22Rv1 (cell line): Measurements from ENCODE around the gene CMTM8.

ENCODE experiments used
- H3K27ac ChIP-seq: fragments of 450-650 bp; 2 replicates; pipeline ENCODE4 v1.5.1; 2017
- ZFX ChIP-seq: fragments of 450-650 bp; IDR thresholded peaks from 2 replicates; pipeline ENCODE4 v1.6.1; 2017; ENCODE audit warnings: antibody characterized with exemption, borderline replicate concordance
- TF ChIP-seq, protein P1 (sequence below): fragments of 450-650 bp; IDR thresholded peaks from 2 replicates; pipeline ENCODE4 v1.5.1; 2017; ENCODE audit warnings: mild to moderate bottlenecking

Gene CMTM8

DNA sequence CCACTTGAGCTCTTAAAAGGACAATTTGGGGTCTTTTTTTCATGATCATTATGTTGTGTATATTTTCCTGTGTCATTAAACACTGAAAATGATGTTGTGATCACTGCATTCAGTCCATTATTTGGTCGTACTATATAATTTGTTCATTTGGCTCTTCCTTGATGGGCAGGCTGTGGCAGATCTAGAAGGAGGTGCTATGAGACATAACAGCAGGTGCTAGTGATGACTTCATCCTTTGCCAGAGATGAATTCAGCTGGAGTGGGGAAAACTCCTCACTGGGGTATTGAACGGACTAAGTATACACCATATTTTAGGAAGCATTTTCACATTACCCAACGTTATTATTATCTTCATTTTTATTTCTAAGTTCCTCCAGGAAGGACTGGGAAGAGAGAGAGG is 165.2 kb downstream of the CMTM8 start:
- no peak for TF ChIP-seq ZFX
- TF ChIP-seq, protein P1, sequence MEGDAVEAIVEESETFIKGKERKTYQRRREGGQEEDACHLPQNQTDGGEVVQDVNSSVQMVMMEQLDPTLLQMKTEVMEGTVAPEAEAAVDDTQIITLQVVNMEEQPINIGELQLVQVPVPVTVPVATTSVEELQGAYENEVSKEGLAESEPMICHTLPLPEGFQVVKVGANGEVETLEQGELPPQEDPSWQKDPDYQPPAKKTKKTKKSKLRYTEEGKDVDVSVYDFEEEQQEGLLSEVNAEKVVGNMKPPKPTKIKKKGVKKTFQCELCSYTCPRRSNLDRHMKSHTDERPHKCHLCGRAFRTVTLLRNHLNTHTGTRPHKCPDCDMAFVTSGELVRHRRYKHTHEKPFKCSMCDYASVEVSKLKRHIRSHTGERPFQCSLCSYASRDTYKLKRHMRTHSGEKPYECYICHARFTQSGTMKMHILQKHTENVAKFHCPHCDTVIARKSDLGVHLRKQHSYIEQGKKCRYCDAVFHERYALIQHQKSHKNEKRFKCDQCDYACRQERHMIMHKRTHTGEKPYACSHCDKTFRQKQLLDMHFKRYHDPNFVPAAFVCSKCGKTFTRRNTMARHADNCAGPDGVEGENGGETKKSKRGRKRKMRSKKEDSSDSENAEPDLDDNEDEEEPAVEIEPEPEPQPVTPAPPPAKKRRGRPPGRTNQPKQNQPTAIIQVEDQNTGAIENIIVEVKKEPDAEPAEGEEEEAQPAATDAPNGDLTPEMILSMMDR: no peak
- no peak overlapping the region for H3K27ac ChIP-seq

- TF ChIP-seq ZFX: no peak
- TF ChIP-seq, protein P1: no peak
- H3K27ac ChIP-seq: no peak overlapping the region
Measured at GRCh38 chr3:32404714-32405113, 166.2 kb downstream of the CMTM8 start.

GRCh38 chr3:32405155-32405554 is 166.7 kb downstream of the CMTM8 start:
- H3K27ac ChIP-seq: no peak overlapping the region
- TF ChIP-seq, protein P1: no peak
- no peak for TF ChIP-seq ZFX

DNA sequence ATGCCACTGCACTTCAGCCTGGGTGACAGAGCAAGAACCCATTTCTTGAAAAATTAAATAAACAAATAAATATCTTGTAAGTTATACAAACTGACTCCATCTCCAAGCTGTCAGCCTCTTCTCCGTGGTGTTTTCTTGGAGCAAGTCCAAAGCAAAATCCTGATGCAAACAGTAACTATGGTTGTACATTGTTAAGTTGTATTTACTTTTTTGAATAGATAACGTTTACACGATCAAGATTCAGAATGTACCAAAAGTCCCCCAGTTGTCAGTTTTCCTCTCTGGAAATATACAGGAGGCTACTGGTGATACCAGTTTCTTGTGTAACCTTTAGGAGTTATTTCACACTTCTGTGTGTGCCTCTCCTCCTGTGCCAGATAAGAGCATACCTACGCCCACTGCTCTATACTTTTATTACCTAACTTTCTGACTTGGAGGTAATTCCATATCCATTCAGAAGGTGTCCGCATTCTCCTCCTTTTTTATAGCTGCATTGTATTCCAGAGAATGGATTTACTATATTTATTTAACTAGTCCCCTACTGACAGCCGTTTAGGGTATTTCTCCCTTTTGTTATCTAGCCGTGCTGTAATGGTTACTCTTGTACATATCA is 167.3 kb downstream of the CMTM8 start:
- TF ChIP-seq, protein P1: no peak
- TF ChIP-seq ZFX: no peak
- H3K27ac ChIP-seq: no peak overlapping the region

- H3K27ac ChIP-seq: no peak overlapping the region
- TF ChIP-seq ZFX: no peak
- TF ChIP-seq, protein P1: no peak
Measured at GRCh38 chr3:32406486-32407408, 168.3 kb downstream of the CMTM8 start.

DNA sequence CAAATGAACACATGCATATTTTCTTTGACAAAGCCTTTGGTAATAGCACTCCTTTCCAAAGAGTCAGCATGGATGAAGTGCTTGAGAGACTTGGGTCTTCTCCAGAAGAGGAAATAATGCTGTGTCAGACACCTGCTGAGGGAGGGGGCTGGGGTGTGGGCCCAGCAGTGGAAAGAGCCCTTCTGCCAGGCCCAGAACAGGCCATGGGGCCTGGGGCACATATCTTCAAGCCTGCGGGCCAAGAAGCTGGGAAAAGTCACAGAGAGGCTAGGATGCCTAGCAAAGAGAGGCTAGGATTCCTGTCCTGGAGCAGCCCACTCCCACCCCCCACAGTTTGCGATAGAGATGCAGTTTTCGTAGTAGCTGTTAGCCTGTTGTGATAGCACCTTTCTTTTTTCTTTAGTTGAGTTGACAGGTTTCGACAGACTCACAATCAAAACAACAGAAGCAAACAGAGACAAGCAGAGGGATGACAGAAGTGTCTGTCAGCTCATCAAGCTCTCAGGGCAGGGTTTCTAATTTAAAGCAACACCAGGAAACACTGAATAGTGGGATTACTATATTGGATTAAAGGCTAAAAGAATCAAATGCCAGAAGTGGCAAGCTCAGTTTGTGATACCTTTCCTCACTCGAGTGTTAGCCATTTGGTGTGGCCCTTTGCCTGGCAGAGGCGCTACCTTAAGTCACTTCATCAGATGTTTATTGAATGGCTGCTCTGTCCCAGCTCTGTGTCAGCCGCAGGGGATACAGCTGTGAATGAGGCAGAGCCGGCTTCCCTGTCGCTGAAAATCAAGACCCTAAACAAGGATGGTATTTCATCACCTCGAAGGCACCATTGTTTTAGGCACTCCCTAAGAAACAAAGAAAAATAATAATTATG is 172.1 kb downstream of the CMTM8 start:
- TF ChIP-seq ZFX: no peak
- TF ChIP-seq, protein P1: no peak

More for the DNA sequence above, 172.1 kb downstream of the CMTM8 start:
- H3K27ac ChIP-seq: no peak overlapping the region
